Coronary artery (tissue), 2 donors: ENCODE results near the gene SYNC.
"Not testable (repeated sequence)": the region's sequence is repeated elsewhere in the genome, so short reads cannot be mapped to it uniquely, and the experiment has no call there.

ENCODE experiments used
- DNase-seq: peaks from one replicate; pipeline ENCODE4 v3.0.0-alpha.2; 2017; ENCODE audit warnings: low spot score
- H3K27ac ChIP-seq, 2 donors: fragments of 200-600 bp; sonication (generic); one replicate each; pipeline ENCODE4 v1.5.1; 2016 to 2019
- H3K4me3 ChIP-seq: fragments of 200-600 bp; sonication (generic); 2 replicates; pipeline ENCODE4 v1.5.1; 2016; ENCODE audit warnings: mild to moderate bottlenecking, moderate library complexity
- TF ChIP-seq, protein P1 (sequence below): fragments of 200-600 bp; sonication (generic); IDR thresholded peaks from one replicate; pipeline ENCODE4 v1.5.1; 2019; ENCODE audit warnings: antibody characterized with exemption

The SYNC gene

DNA sequence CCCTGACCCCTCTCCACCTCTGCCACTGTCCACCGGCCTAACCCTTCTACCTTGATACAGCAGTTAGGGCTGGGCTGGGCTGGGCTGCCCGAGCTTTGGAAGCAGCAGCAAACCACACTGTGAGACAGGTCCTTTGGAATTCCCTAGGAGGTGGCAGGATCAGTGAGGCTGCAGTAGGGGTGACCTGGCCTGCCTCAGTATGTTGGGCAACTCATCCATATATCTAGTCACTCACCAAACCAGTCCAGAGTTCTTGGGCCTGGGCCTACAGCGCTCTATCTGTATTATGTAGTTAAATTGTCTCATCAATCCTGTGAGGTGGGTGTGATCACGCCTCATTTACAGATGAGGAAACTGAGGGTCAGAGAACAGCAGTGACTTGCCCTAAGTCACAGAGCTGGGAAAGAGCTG, 13.3 kb upstream of the SYNC start:
- DNase-seq, result no peak
- TF ChIP-seq, protein P1, sequence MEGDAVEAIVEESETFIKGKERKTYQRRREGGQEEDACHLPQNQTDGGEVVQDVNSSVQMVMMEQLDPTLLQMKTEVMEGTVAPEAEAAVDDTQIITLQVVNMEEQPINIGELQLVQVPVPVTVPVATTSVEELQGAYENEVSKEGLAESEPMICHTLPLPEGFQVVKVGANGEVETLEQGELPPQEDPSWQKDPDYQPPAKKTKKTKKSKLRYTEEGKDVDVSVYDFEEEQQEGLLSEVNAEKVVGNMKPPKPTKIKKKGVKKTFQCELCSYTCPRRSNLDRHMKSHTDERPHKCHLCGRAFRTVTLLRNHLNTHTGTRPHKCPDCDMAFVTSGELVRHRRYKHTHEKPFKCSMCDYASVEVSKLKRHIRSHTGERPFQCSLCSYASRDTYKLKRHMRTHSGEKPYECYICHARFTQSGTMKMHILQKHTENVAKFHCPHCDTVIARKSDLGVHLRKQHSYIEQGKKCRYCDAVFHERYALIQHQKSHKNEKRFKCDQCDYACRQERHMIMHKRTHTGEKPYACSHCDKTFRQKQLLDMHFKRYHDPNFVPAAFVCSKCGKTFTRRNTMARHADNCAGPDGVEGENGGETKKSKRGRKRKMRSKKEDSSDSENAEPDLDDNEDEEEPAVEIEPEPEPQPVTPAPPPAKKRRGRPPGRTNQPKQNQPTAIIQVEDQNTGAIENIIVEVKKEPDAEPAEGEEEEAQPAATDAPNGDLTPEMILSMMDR, result no peak
- Histone ChIP-seq H3K27ac (no peak overlapping the region), H3K4me3 (no peak overlapping the region)

GRCh38 chr1:32714277-32714676, 11.7 kb upstream of the SYNC start:
- H3K27ac ChIP-seq, result no peak overlapping the region
- no peak overlapping the region for H3K4me3 ChIP-seq
- TF ChIP-seq, protein P1, result no peak
- DNase-seq, result no peak

DNA sequence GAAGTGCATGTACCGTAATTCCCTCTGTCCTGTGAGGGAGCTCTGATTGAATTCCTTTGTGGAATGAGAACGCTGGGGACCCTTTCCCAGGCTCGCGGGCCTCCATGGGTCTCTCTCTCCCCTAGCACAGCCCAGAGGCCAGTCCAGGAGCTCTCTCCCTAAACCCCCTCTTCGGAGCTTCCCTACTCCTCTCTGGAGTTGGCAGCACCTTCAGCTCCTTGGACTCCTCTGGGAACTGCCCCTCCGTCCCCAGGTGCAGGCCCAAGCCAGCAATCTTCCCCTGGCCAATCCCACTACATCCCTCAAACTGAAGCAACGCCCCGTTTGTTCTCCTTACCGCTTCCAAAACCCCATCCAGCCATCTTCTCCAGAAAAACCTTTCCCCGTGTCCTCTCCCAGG, 10.5 kb upstream of the SYNC start:
- H3K27ac ChIP-seq, result no peak overlapping the region
- DNase-seq, result no peak
- TF ChIP-seq, protein P1, result no peak
- H3K4me3 ChIP-seq, result no peak overlapping the region

DNA sequence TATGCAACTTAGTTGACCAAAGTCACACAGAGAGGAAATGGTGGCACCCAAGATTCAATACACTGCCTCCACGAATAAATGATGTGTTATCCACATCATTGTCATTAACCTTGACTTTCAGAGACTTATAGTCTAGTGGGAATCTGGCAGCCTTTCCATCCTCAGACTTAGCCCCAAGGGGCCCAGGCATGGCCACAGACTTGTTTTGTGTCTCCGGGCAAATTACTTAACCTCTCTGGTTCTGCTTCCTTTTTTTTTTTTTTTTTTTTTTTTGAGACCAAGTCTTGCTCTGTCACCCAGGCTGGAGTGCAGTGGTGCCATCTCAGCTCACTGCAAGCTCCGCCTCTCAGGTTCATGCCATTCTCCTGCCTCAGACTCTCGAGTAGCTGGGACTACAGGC, 8.7 kb upstream of the SYNC start:
- not testable (repeated sequence) for DNase-seq, H3K4me3 ChIP-seq, H3K27ac ChIP-seq

- Histone ChIP-seq H3K27ac (no peak overlapping the region), H3K4me3 (no peak overlapping the region)
- TF ChIP-seq, protein P1, result no peak
- DNase-seq, result no peak
Measured at GRCh38 chr1:32709476-32709875, 6.9 kb upstream of the SYNC start.

GRCh38 chr1:32709075-32709474, 6.5 kb upstream of the SYNC start:
- DNase-seq, result no peak
- H3K4me3 ChIP-seq, result no peak overlapping the region
- no peak overlapping the region for H3K27ac ChIP-seq
- TF ChIP-seq, protein P1, result no peak

- Histone ChIP-seq H3K27ac (peak overlapping the region; percentile 24 to 49), H3K4me3 (no peak overlapping the region)
- TF ChIP-seq, protein P1, result no peak
- DNase-seq, result no peak
Measured at GRCh38 chr1:32706491-32706890, 3.9 kb upstream of the SYNC start.

- DNase-seq, result no peak
- Histone ChIP-seq H3K27ac (no peak overlapping the region), H3K4me3 (no peak overlapping the region)
- TF ChIP-seq, protein P1, result no peak
Measured at GRCh38 chr1:32705516-32705915, 2.9 kb upstream of the SYNC start.
